ENCODE measurements around the gene CCDC88C.

- TF ChIP-seq CTCF (IDR thresholded peaks at IDR 0.05; ENCODE audit: borderline replicate concordance, extremely low read depth, low read length, poor library complexity, severe bottlenecking) = no peak
- no peak for TF ChIP-seq EZH2 (IDR thresholded peaks at IDR 0.05; ENCODE audit: borderline replicate concordance, low read depth, low read length, severe bottlenecking)
Observed at GRCh38 chr14:91313852-91314251, 103.8 kb downstream of the CCDC88C start.

All from DND-41 (cell line).